Measurements from ENCODE around the gene JUNB.

Gene JUNB

GRCh38 chr19:12764698-12765097, 26.6 kb upstream of the JUNB start:
- TF ChIP-seq CTCF (conservative IDR thresholded peaks at IDR 0.05; ENCODE audit: low read length), result no peak
- no peak for DNase-seq (ENCODE audit: low read depth)

GRCh38 chr19:12766051-12766521, 25.2 kb upstream of the JUNB start:
- DNase-seq (ENCODE audit: low read depth), result peak; percentile 63
- H3K4me3 ChIP-seq (ENCODE audit: low read length), result peak overlapping the region; percentile 58
- peak; percentile 51 for TF ChIP-seq CTCF (conservative IDR thresholded peaks at IDR 0.05; ENCODE audit: low read length)

More at GRCh38 chr19:12764698-12765097, 26.6 kb upstream of the JUNB start:
- H3K4me3 ChIP-seq (ENCODE audit: low read length), result no peak overlapping the region

GRCh38 chr19:12767150-12767549, 24.1 kb upstream of the JUNB start:
- TF ChIP-seq CTCF (conservative IDR thresholded peaks at IDR 0.05; ENCODE audit: low read length), result no peak
- DNase-seq (ENCODE audit: low read depth), result no peak
- no peak overlapping the region for H3K4me3 ChIP-seq (ENCODE audit: low read length)

- no peak for DNase-seq (ENCODE audit: low read depth)
- TF ChIP-seq CTCF (conservative IDR thresholded peaks at IDR 0.05; ENCODE audit: low read length), result no peak
- no peak overlapping the region for H3K4me3 ChIP-seq (ENCODE audit: low read length)
Observed at GRCh38 chr19:12767666-12768065, 23.6 kb upstream of the JUNB start.

- H3K4me3 ChIP-seq (ENCODE audit: low read length), result no peak overlapping the region
- TF ChIP-seq CTCF (conservative IDR thresholded peaks at IDR 0.05; ENCODE audit: low read length), result no peak
- DNase-seq (ENCODE audit: low read depth), result no peak
Observed at GRCh38 chr19:12769689-12770088, 21.6 kb upstream of the JUNB start.

GRCh38 chr19:12770922-12771321, 20.4 kb upstream of the JUNB start:
- no peak overlapping the region for H3K4me3 ChIP-seq (ENCODE audit: low read length)
- TF ChIP-seq CTCF (conservative IDR thresholded peaks at IDR 0.05; ENCODE audit: low read length), result no peak
- DNase-seq (ENCODE audit: low read depth), result no peak

GRCh38 chr19:12772323-12772722, 19.0 kb upstream of the JUNB start:
- no peak for TF ChIP-seq CTCF (conservative IDR thresholded peaks at IDR 0.05; ENCODE audit: low read length)

More at GRCh38 chr19:12772323-12772722, 19.0 kb upstream of the JUNB start:
- no peak overlapping the region for H3K4me3 ChIP-seq (ENCODE audit: low read length)
- DNase-seq (ENCODE audit: low read depth), result no peak
